ENCODE results near the gene PCDHB4.
"Not testable (repeated sequence)": the region's sequence is repeated elsewhere in the genome, so short reads cannot be mapped to it uniquely, and the experiment has no call there.

PCDHB4 gene

DNA sequence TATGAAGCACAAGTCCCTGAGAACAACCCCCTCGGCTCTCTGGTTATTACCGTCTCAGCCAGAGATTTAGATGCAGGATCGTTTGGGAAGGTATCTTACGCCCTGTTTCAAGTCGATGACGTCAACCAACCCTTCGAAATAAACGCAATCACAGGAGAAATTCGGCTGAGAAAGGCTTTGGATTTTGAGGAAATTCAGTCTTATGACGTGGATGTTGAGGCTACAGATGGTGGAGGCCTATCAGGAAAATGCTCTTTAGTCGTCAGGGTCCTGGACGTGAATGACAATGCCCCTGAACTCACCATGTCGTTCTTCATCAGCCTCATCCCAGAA is 29.3 kb downstream of the PCDHB4 start:
- TF ChIP-seq, protein P1, sequence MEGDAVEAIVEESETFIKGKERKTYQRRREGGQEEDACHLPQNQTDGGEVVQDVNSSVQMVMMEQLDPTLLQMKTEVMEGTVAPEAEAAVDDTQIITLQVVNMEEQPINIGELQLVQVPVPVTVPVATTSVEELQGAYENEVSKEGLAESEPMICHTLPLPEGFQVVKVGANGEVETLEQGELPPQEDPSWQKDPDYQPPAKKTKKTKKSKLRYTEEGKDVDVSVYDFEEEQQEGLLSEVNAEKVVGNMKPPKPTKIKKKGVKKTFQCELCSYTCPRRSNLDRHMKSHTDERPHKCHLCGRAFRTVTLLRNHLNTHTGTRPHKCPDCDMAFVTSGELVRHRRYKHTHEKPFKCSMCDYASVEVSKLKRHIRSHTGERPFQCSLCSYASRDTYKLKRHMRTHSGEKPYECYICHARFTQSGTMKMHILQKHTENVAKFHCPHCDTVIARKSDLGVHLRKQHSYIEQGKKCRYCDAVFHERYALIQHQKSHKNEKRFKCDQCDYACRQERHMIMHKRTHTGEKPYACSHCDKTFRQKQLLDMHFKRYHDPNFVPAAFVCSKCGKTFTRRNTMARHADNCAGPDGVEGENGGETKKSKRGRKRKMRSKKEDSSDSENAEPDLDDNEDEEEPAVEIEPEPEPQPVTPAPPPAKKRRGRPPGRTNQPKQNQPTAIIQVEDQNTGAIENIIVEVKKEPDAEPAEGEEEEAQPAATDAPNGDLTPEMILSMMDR (IDR thresholded peaks at IDR 0.05; ENCODE audit: low read depth, low read length): no peak
- TF ChIP-seq EZH2phosphoT487 (IDR thresholded peaks at IDR 0.05; ENCODE audit: low read depth): no peak
- Histone ChIP-seq H3K4me3 (ENCODE audit: low read length) (no peak overlapping the region), H3K4me1 (ENCODE audit: low read length) (no peaks in the 10 kb centered on the region), H3K9ac (ENCODE audit: low read length) (no peak overlapping the region), H4K20me1 (ENCODE audit: insufficient read depth, low read length) (no peaks in the 10 kb centered on the region), H3K4me2 (ENCODE audit: low read length) (no peak overlapping the region), H3K9me3 (ENCODE audit: insufficient read depth, low read length) (no peaks in the 10 kb centered on the region), H3K27ac (ENCODE audit: low read length) (no peak overlapping the region), H2AFZ (ENCODE audit: low read depth, low read length) (no peak overlapping the region), H3K36me3 (replicated peaks; ENCODE audit: low read depth, low read length) (no peaks in the 10 kb centered on the region), H3K27me3 (ENCODE audit: low read depth, low read length) (no peaks in the 10 kb centered on the region), H3K79me2 (ENCODE audit: low read length) (no peaks in the 10 kb centered on the region)

DNA sequence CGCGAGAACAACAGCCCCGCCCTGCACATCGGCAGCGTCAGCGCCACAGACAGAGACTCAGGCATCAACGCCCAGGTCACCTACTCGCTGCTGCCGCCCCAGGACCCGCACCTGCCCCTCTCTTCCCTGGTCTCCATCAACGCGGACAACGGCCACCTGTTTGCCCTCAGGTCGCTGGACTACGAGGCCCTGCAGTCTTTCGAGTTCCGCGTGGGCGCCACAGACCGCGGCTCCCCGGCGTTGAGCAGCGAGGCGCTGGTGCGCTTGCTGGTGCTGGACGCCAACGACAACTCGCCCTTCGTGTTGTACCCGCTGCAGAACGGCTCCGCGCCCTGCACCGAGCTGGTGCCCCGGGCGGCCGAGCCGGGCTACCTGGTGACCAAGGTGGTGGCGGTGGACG is 30.0 kb downstream of the PCDHB4 start:
- not testable (repeated sequence) for H3K27me3 ChIP-seq (ENCODE audit: low read depth, low read length); H2AFZ ChIP-seq (ENCODE audit: low read depth, low read length); H3K9ac ChIP-seq (ENCODE audit: low read length); H3K4me3 ChIP-seq (ENCODE audit: low read length); H3K4me1 ChIP-seq (ENCODE audit: low read length); H3K27ac ChIP-seq (ENCODE audit: low read length); H4K20me1 ChIP-seq (ENCODE audit: insufficient read depth, low read length); H3K36me3 ChIP-seq (replicated peaks; ENCODE audit: low read depth, low read length); H3K4me2 ChIP-seq (ENCODE audit: low read length); H3K79me2 ChIP-seq (ENCODE audit: low read length); H3K9me3 ChIP-seq (ENCODE audit: insufficient read depth, low read length)

DNA sequence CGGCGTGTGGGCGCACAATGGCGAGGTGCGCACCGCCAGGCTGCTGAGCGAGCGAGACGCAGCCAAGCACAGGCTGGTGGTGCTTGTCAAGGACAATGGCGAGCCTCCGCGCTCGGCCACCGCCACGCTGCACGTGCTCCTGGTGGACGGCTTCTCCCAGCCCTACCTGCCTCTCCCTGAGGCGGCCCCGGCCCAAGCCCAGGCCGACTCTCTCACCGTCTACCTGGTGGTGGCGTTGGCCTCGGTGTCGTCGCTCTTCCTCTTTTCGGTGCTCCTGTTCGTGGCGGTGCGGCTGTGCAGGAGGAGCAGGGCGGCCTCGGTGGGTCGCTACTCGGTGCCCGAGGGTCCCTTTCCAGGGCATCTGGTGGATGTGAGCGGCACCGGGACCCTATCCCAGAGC is 30.5 kb downstream of the PCDHB4 start:
- not testable (repeated sequence) for H3K9me3 ChIP-seq (ENCODE audit: insufficient read depth, low read length); H3K36me3 ChIP-seq (replicated peaks; ENCODE audit: low read depth, low read length)

GRCh38 chr5:141155540-141156374 is 34.1 kb downstream of the PCDHB4 start:
- Histone ChIP-seq H3K9ac (ENCODE audit: low read length) (no peak overlapping the region), H3K79me2 (ENCODE audit: low read length) (no peaks in the 10 kb centered on the region), H3K4me1 (ENCODE audit: low read length) (no peaks in the 10 kb centered on the region), H3K4me3 (ENCODE audit: low read length) (no peak overlapping the region), H3K36me3 (replicated peaks; ENCODE audit: low read depth, low read length) (no peaks in the 10 kb centered on the region), H2AFZ (ENCODE audit: low read depth, low read length) (no peak overlapping the region), H3K4me2 (ENCODE audit: low read length) (no peak overlapping the region), H3K9me3 (ENCODE audit: insufficient read depth, low read length) (no peaks in the 10 kb centered on the region), H3K27ac (ENCODE audit: low read length) (no peak overlapping the region), H3K27me3 (ENCODE audit: low read depth, low read length) (no peaks in the 10 kb centered on the region), H4K20me1 (ENCODE audit: insufficient read depth, low read length) (no peaks in the 10 kb centered on the region)
- TF ChIP-seq EZH2phosphoT487 (IDR thresholded peaks at IDR 0.05; ENCODE audit: low read depth): no peak
- TF ChIP-seq, protein P1 (IDR thresholded peaks at IDR 0.05; ENCODE audit: low read depth, low read length): peak; percentile 14; the same call in 1 of the 2 replicates

More for the DNA sequence above, 30.5 kb downstream of the PCDHB4 start:
- not testable (repeated sequence) for H2AFZ ChIP-seq (ENCODE audit: low read depth, low read length); H3K9ac ChIP-seq (ENCODE audit: low read length); H3K79me2 ChIP-seq (ENCODE audit: low read length); H3K4me3 ChIP-seq (ENCODE audit: low read length); H3K4me1 ChIP-seq (ENCODE audit: low read length); H3K27me3 ChIP-seq (ENCODE audit: low read depth, low read length); H4K20me1 ChIP-seq (ENCODE audit: insufficient read depth, low read length); H3K4me2 ChIP-seq (ENCODE audit: low read length); H3K27ac ChIP-seq (ENCODE audit: low read length)

- not testable (repeated sequence) for H2AFZ ChIP-seq (ENCODE audit: low read depth, low read length); H3K4me2 ChIP-seq (ENCODE audit: low read length); H4K20me1 ChIP-seq (ENCODE audit: insufficient read depth, low read length); H3K4me1 ChIP-seq (ENCODE audit: low read length); H3K4me3 ChIP-seq (ENCODE audit: low read length); H3K27ac ChIP-seq (ENCODE audit: low read length); H3K36me3 ChIP-seq (replicated peaks; ENCODE audit: low read depth, low read length); H3K9ac ChIP-seq (ENCODE audit: low read length); H3K9me3 ChIP-seq (ENCODE audit: insufficient read depth, low read length); H3K27me3 ChIP-seq (ENCODE audit: low read depth, low read length); H3K79me2 ChIP-seq (ENCODE audit: low read length)
Measured at GRCh38 chr5:141157356-141157755, 35.7 kb downstream of the PCDHB4 start.

GRCh38 chr5:141157901-141158300 is 36.3 kb downstream of the PCDHB4 start:
- not testable (repeated sequence) for H4K20me1 ChIP-seq (ENCODE audit: insufficient read depth, low read length); H3K9ac ChIP-seq (ENCODE audit: low read length); H3K27ac ChIP-seq (ENCODE audit: low read length); H3K4me1 ChIP-seq (ENCODE audit: low read length); H3K9me3 ChIP-seq (ENCODE audit: insufficient read depth, low read length); H3K27me3 ChIP-seq (ENCODE audit: low read depth, low read length); H2AFZ ChIP-seq (ENCODE audit: low read depth, low read length); H3K79me2 ChIP-seq (ENCODE audit: low read length); H3K4me2 ChIP-seq (ENCODE audit: low read length); H3K4me3 ChIP-seq (ENCODE audit: low read length); H3K36me3 ChIP-seq (replicated peaks; ENCODE audit: low read depth, low read length)
